Adrenal gland (tissue), 5 donors: ENCODE data around the gene LTB4R.
"Not testable (repeated sequence)": the region's sequence is repeated elsewhere in the genome, so short reads cannot be mapped to it uniquely, and the experiment has no call there.

Experiments used
- CTCF ChIP-seq, 6 experiments: fragments of 450-650 bp in 4 of 6; fragments of 200-600 bp in 2 of 6; sonication (generic) in 1 of 6; IDR thresholded peaks; 1 replicate in 5 of 6; 2 replicates in 1 of 6; pipeline versions ENCODE4 v1.5.1 to v1.8.0; 2016 to 2021; ENCODE audit warnings: antibody characterized with exemption in 6 of 6, mild to moderate bottlenecking in 2 of 6, moderate library complexity in 1 of 6
- POLR2A ChIP-seq, 2 donors: fragments of 450-650 bp; IDR thresholded peaks; one replicate each; pipeline ENCODE4 v1.6.1; 2017; ENCODE audit warnings: antibody characterized with exemption in 2 of 2, mild to moderate bottlenecking in 2 of 2, moderate library complexity in 1 of 2
- donor health status: DM: no; HTN: no; CAD: no.

GRCh38 chr14:24327914-24328313, 16.6 kb downstream of the LTB4R start:
- peak; percentile 35 to 82 (median 66) for TF ChIP-seq CTCF (IDR thresholded peaks at IDR 0.05)
- TF ChIP-seq POLR2A (IDR thresholded peaks at IDR 0.05) = not testable (repeated sequence)
